SK-N-SH (cell line): ENCODE data around the gene HTRA2. TPM values are rescaled to one million over a fixed set of nuclear protein-coding genes. Genes with fewer than 3 reads are reported as not detected.

Experiments used
- CTCF ChIA-PET: fragments of 300-600, 350-600 bp; formaldehyde crosslinking; extraction: SDS; loops from one replicate; lab custom pipeline; 2021; lab: Yijun Ruan, JAX
- POLR2A ChIA-PET: fragments of 350-600 bp; sonication (Branson Sonifier 250); formaldehyde crosslinking; extraction: SDS; loops from one replicate; lab custom pipeline; 2020; ENCODE audit warnings: antibody characterized with exemption, inconsistent platforms; lab: Yijun Ruan, JAX
- DNase-seq: peaks from one replicate; pipeline ENCODE4 v3.0.0; 2012
- H2AFZ ChIP-seq: fragments of 200-600 bp; sonication (generic); 2 replicates; pipeline ENCODE4 v1.8.1; 2016; ENCODE audit warnings: antibody characterized with exemption, mild to moderate bottlenecking, low read depth
- H3F3A ChIP-seq: fragments of 200-600 bp; sonication (generic); replicated peaks from 2 replicates; pipeline ENCODE3; 2016; ENCODE audit warnings: antibody characterized with exemption, mild to moderate bottlenecking; ENCODE audit not compliant: insufficient read depth
- H3K27ac ChIP-seq, 2 experiments: fragments of 200-500 bp in 1 of 2; fragments of 200-600 bp in 1 of 2; sonication (Bioruptor generic) in 1 of 2; sonication (generic), shearing (Covaris generic) in 1 of 2; 2 replicates each; pipeline versions ENCODE4 v1.5.1 to v1.6.1; 2014 to 2016; ENCODE audit warnings: low read depth in 2 of 2, inconsistent platforms in 1 of 2, low read length in 1 of 2, mild to moderate bottlenecking in 1 of 2, mixed read lengths in 1 of 2
- H3K27me3 ChIP-seq: fragments of 200-600 bp; sonication (generic), shearing (Covaris generic); 2 replicates; pipeline ENCODE4 v1.6.1; 2016; ENCODE audit warnings: mixed run types; ENCODE audit not compliant: insufficient read depth
- H3K36me3 ChIP-seq, 2 experiments: fragments of 200-500 bp in 1 of 2; fragments of 200-600 bp in 1 of 2; sonication (Bioruptor generic) in 1 of 2; sonication (generic) in 1 of 2; replicated peaks in 1 of 2; 2 replicates each; pipeline versions ENCODE3 to v1.5.1; 2014 to 2016; ENCODE audit warnings: low read length in 1 of 2, mild to moderate bottlenecking in 1 of 2; ENCODE audit not compliant: insufficient read depth in 2 of 2, control insufficient read depth in 1 of 2
- H3K4me1 ChIP-seq, 2 experiments: fragments of 200-500 bp in 1 of 2; fragments of 200-600 bp in 1 of 2; sonication (Bioruptor generic) in 1 of 2; sonication (generic), shearing (Covaris generic) in 1 of 2; 2 replicates each; pipeline versions ENCODE4 v1.5.1 to v1.6.1; 2014 to 2016; ENCODE audit warnings: low read depth in 1 of 2, low read length in 1 of 2, mixed run types in 1 of 2; ENCODE audit not compliant: insufficient read depth in 2 of 2, control insufficient read depth in 1 of 2
- H3K4me2 ChIP-seq: fragments of 200-600 bp; sonication (generic), shearing (Covaris generic); 2 replicates; pipeline ENCODE4 v1.6.1; 2017; ENCODE audit warnings: mixed run types
- H3K4me3 ChIP-seq, 2 experiments: fragments of 200-500 bp in 1 of 2; fragments of 200-600 bp in 1 of 2; sonication (Bioruptor generic) in 1 of 2; sonication (generic), shearing (Covaris generic) in 1 of 2; 2 replicates each; pipeline versions ENCODE4 v1.5.1 to v1.8.1; 2014 to 2016; ENCODE audit warnings: low read depth in 2 of 2, inconsistent platforms in 1 of 2, low read length in 1 of 2, mild to moderate bottlenecking in 1 of 2, mixed read lengths in 1 of 2, moderate library complexity in 1 of 2
- H3K79me2 ChIP-seq: fragments of 200-600 bp; sonication (generic); 2 replicates; pipeline ENCODE4 v1.8.1; 2017; ENCODE audit warnings: mild to moderate bottlenecking; ENCODE audit not compliant: insufficient read depth
- H3K9ac ChIP-seq: fragments of 200-600 bp; sonication (generic); 2 replicates; pipeline ENCODE4 v1.6.1; 2017; ENCODE audit warnings: mixed run types
- H3K9me2 ChIP-seq: fragments of 200-600 bp; sonication (generic); 2 replicates; pipeline ENCODE4 v1.6.1; 2017; ENCODE audit warnings: mixed run types
- H3K9me3 ChIP-seq: fragments of 200-600 bp; sonication (generic); 2 replicates; pipeline ENCODE4 v1.6.1; 2017; ENCODE audit warnings: mixed run types, mild to moderate bottlenecking, moderate library complexity
- H4K20me1 ChIP-seq: fragments of 200-600 bp; sonication (generic); 2 replicates; pipeline ENCODE4 v1.6.1; 2017; ENCODE audit warnings: mild to moderate bottlenecking, mixed run types; ENCODE audit not compliant: insufficient read depth
- CHD2 ChIP-seq: fragments of 150-350 bp; IDR thresholded peaks from 2 replicates; pipeline ENCODE4 v1.6.1; 2018; ENCODE audit warnings: low read length; ENCODE audit not compliant: partially characterized antibody
- ELF1 ChIP-seq: IDR thresholded peaks from 2 replicates; pipeline ENCODE4 v1.4.0; 2012
- EP300 ChIP-seq, 2 experiments: IDR thresholded peaks; 2 replicates each; pipeline versions ENCODE4 v1.4.0 to v1.6.1; 2012; ENCODE audit warnings: borderline replicate concordance in 1 of 2, low read depth in 1 of 2, low read length in 1 of 2
- EZH2phosphoT487 ChIP-seq: fragments of 200-600 bp; sonication (generic); IDR thresholded peaks from 2 replicates; pipeline ENCODE4 v1.6.1; 2017; ENCODE audit warnings: low read depth, mixed run types, mild to moderate bottlenecking, antibody characterized with exemption, moderate library complexity, borderline replicate concordance
- FOSL2 ChIP-seq: IDR thresholded peaks from 2 replicates; pipeline ENCODE4 v1.4.0; 2012; ENCODE audit warnings: low read depth, mild to moderate bottlenecking, moderate library complexity, borderline replicate concordance
- GABPA ChIP-seq: IDR thresholded peaks from 2 replicates; pipeline ENCODE4 v1.4.0; 2012; ENCODE audit warnings: low read depth, mild to moderate bottlenecking
- MEF2A ChIP-seq: IDR thresholded peaks from 2 replicates; pipeline ENCODE4 v1.4.0; 2012; ENCODE audit warnings: low read depth, borderline replicate concordance
- NRF1 ChIP-seq: IDR thresholded peaks from 2 replicates; pipeline ENCODE4 v1.6.1; 2012; ENCODE audit warnings: low read depth, mild to moderate bottlenecking, low read length
- RAD21 ChIP-seq: IDR thresholded peaks from 2 replicates; pipeline ENCODE4 v1.6.1; 2012; ENCODE audit warnings: mild to moderate bottlenecking, low read length
- RCOR1 ChIP-seq: fragments of 150-350 bp; IDR thresholded peaks from 2 replicates; pipeline ENCODE4 v1.6.1; 2017; ENCODE audit warnings: antibody characterized with exemption, low read length
- RFX5 ChIP-seq: IDR thresholded peaks from 2 replicates; pipeline ENCODE4 v1.6.1; 2012; ENCODE audit warnings: mild to moderate bottlenecking, improper control_type of control experiment, low read length
- RXRA ChIP-seq: IDR thresholded peaks from 2 replicates; pipeline ENCODE4 v1.4.0; 2012; ENCODE audit warnings: low read depth, mild to moderate bottlenecking, borderline replicate concordance
- SMC3 ChIP-seq: IDR thresholded peaks from 2 replicates; pipeline ENCODE4 v1.6.1; 2012; ENCODE audit warnings: low read depth, low read length, improper control_type of control experiment
- TAF1 ChIP-seq: IDR thresholded peaks from 2 replicates; pipeline ENCODE4 v1.6.1; 2012; ENCODE audit warnings: low read depth, mild to moderate bottlenecking, low read length, moderate library complexity, borderline replicate concordance
- TEAD4 ChIP-seq: IDR thresholded peaks from 2 replicates; pipeline ENCODE4 v1.4.0; 2012; ENCODE audit warnings: mild to moderate bottlenecking, borderline replicate concordance; ENCODE audit not compliant: insufficient read depth
- USF1 ChIP-seq: IDR thresholded peaks from 2 replicates; pipeline ENCODE4 v1.4.0; 2012; ENCODE audit warnings: low read depth, borderline replicate concordance
- YY1 ChIP-seq: IDR thresholded peaks from 2 replicates; pipeline ENCODE4 v1.4.0; 2012; ENCODE audit warnings: low read depth, mild to moderate bottlenecking
- WGBS: methylation state at CpG from one replicate; pipeline ENCODE4 v1.1.6; 2017; ENCODE audit warnings: low lambda C conversion rate; 5-methylcytosine and 5-hydroxymethylcytosine counted together
- polyA plus RNA-seq, 3 experiments: library from polyadenylated mRNA; depleted of rRNA; stranded (reverse); fragments of >200 nt; gene quantifications; 2 replicates each; pipeline ENCODE4 v1.2.3, GENCODE V29; 2012
- TF ChIP-seq, protein P1 (sequence below): IDR thresholded peaks from 2 replicates; pipeline ENCODE4 v1.4.0; 2012; ENCODE audit warnings: low read depth
- TF ChIP-seq, protein P2 (sequence below): IDR thresholded peaks from 2 replicates; pipeline ENCODE4 v1.6.1; 2012; ENCODE audit warnings: mild to moderate bottlenecking, low read depth, low read length, moderate library complexity
- TF ChIP-seq, protein P3 (sequence below): fragments of 150-350 bp; IDR thresholded peaks from 2 replicates; pipeline ENCODE4 v1.6.1; 2017; ENCODE audit warnings: antibody characterized with exemption, low read length, low read depth, borderline replicate concordance

HTRA2 gene
- polyA plus RNA-seq, 1 of the 3 experiments (the other 2 are of a cell fraction): 55.7 TPM

DNA sequence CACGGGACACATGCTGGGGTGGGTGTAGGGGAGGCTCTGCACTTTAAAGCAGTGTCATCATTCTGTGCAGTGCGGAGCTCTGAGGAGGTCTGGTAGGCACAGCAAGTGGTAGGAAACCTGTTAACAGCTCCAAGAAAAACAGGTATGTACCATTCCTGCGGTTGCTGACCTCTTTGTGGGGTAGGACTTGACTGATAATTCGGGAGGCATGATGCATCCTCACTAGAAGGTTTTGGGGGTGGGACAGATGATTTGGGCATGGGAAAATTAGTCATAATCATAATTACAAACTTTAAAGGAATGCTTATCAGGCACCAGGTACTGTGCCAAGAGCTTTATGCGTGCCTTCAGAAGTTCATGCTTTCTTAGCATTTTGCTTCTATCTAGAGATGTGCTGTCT, 34.5 kb downstream of the HTRA2 start:
- Histone ChIP-seq H3K36me3 (no peaks in the 10 kb centered on the region), H3K9me2 (no peaks in the 10 kb centered on the region), H3K27ac (peak overlapping the region in 1 of 2 experiments; percentile 93; a peak in 2 of 4 replicates), H3F3A (peaks cover 39% of the 10 kb centered on the region), H4K20me1 (no peaks in the 10 kb centered on the region), H3K4me1 (peaks cover 7 to 27% of the 10 kb centered on the region in 2 experiments; a peak in 3 of 4 replicates), H3K4me3 (no peak overlapping the region), H3K27me3 (no peaks in the 10 kb centered on the region), H3K9ac (no peak overlapping the region), H3K79me2 (no peaks in the 10 kb centered on the region), H2AFZ (no peak overlapping the region), H3K4me2 (no peak overlapping the region; the same call in 1 of the 2 replicates), H3K9me3 (no peaks in the 10 kb centered on the region)
- 56% methylated on average over 5 of the region's 5 CpGs for WGBS
- DNase-seq: no peak
- ChIA-PET CTCF (interaction anchor here (0.9 to 1.2 kb wide), 2 partner anchors 9 to 73 kb away, joined by 3 to 5 read pairs; no protein-coding TSS in a partner anchor), POLR2A (no interaction called here)
- TF ChIP-seq EP300 (IDR thresholded peaks at IDR 0.05; ENCODE audit: borderline replicate concordance in 1 of 2, low read depth in 1 of 2, low read length in 1 of 2): no peak; a peak in 1 of 4 replicates
- TF ChIP-seq EZH2phosphoT487: no peak
- no peak for TF ChIP-seq CHD2
- TF ChIP-seq GABPA: no peak
- no peak for TF ChIP-seq ELF1
- no peak for TF ChIP-seq RXRA
- TF ChIP-seq, protein P1, sequence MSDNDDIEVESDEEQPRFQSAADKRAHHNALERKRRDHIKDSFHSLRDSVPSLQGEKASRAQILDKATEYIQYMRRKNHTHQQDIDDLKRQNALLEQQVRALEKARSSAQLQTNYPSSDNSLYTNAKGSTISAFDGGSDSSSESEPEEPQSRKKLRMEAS: no peak

- no peak overlapping the region for H3K4me3 ChIP-seq
- no peaks in the 10 kb centered on the region for H3K79me2 ChIP-seq
- no peaks in the 10 kb centered on the region for H3K27me3 ChIP-seq
- WGBS: 68% methylated on average over 7 of the region's 7 CpGs
- H3K9ac ChIP-seq: no peak overlapping the region
- H2AFZ ChIP-seq: no peak overlapping the region
- no peaks in the 10 kb centered on the region for H3K36me3 ChIP-seq
- ChIA-PET CTCF (interaction anchor here (1.0 to 3.6 kb wide), 6 partner anchors 9 to 388 kb away, joined by 3 to 24 read pairs (median 5); partner anchors contain the start of gene MOB1A), POLR2A (no interaction called here)
- peak overlapping the region; percentile 11; the same call in 1 of the 2 replicates for H3K4me2 ChIP-seq
- no peaks in the 10 kb centered on the region for H3K9me3 ChIP-seq
- H3K27ac ChIP-seq: peak overlapping the region; percentile 72 to 93; a peak in 3 of 4 replicates
- H4K20me1 ChIP-seq: no peaks in the 10 kb centered on the region
- peaks cover 3 to 27% of the 10 kb centered on the region in 2 experiments; a peak in 2 of 4 replicates for H3K4me1 ChIP-seq
- H3K9me2 ChIP-seq: no peaks in the 10 kb centered on the region
- H3F3A ChIP-seq: peaks cover 39% of the 10 kb centered on the region
- no peak for DNase-seq
- no peak for TF ChIP-seq RAD21
- TF ChIP-seq SMC3: no peak
- TF ChIP-seq, protein P2, sequence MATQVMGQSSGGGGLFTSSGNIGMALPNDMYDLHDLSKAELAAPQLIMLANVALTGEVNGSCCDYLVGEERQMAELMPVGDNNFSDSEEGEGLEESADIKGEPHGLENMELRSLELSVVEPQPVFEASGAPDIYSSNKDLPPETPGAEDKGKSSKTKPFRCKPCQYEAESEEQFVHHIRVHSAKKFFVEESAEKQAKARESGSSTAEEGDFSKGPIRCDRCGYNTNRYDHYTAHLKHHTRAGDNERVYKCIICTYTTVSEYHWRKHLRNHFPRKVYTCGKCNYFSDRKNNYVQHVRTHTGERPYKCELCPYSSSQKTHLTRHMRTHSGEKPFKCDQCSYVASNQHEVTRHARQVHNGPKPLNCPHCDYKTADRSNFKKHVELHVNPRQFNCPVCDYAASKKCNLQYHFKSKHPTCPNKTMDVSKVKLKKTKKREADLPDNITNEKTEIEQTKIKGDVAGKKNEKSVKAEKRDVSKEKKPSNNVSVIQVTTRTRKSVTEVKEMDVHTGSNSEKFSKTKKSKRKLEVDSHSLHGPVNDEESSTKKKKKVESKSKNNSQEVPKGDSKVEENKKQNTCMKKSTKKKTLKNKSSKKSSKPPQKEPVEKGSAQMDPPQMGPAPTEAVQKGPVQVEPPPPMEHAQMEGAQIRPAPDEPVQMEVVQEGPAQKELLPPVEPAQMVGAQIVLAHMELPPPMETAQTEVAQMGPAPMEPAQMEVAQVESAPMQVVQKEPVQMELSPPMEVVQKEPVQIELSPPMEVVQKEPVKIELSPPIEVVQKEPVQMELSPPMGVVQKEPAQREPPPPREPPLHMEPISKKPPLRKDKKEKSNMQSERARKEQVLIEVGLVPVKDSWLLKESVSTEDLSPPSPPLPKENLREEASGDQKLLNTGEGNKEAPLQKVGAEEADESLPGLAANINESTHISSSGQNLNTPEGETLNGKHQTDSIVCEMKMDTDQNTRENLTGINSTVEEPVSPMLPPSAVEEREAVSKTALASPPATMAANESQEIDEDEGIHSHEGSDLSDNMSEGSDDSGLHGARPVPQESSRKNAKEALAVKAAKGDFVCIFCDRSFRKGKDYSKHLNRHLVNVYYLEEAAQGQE: no peak
- TF ChIP-seq ELF1: no peak
- no peak for TF ChIP-seq EP300 (IDR thresholded peaks at IDR 0.05; ENCODE audit: borderline replicate concordance in 1 of 2, low read depth in 1 of 2, low read length in 1 of 2)
- TF ChIP-seq NRF1: no peak
- TF ChIP-seq, protein P3, sequence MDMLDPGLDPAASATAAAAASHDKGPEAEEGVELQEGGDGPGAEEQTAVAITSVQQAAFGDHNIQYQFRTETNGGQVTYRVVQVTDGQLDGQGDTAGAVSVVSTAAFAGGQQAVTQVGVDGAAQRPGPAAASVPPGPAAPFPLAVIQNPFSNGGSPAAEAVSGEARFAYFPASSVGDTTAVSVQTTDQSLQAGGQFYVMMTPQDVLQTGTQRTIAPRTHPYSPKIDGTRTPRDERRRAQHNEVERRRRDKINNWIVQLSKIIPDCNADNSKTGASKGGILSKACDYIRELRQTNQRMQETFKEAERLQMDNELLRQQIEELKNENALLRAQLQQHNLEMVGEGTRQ: no peak
- TF ChIP-seq FOSL2: no peak
- no peak for TF ChIP-seq RFX5
- TF ChIP-seq RCOR1: no peak
- no peak for TF ChIP-seq USF1
- no peak for TF ChIP-seq YY1
- TF ChIP-seq TEAD4: no peak
- TF ChIP-seq MEF2A: no peak
- TF ChIP-seq TAF1: no peak
Measured at GRCh38 chr2:74566076-74566753, 36.5 kb downstream of the HTRA2 start.
